HCT116 (cell line): Measurements from ENCODE around the gene CAMK1D. TPM values are rescaled to one million over a fixed set of nuclear protein-coding genes. Genes with fewer than 3 reads are reported as not detected.

Experiments
- ATAC-seq: fragments of 200-7000 bp; cut with Tn5 transposase; 2 replicates; pipeline ENCODE4 v1.9.1; 2020; ENCODE audit warnings: mild to moderate bottlenecking, moderate library complexity
- BruUV-seq: library from RNA; stranded (reverse); fragments of 400-500 nt; replicated peaks from 2 replicates; lab custom pipeline; 2021; lab: Mats Ljungman, UMichigan
- CTCF ChIA-PET: fragments of 300-600 bp; sonication (Branson Sonifier 250); formaldehyde crosslinking; loops from one replicate; lab custom pipeline; 2021; ENCODE audit warnings: antibody characterized with exemption; lab: Charles Lee
- POLR2A ChIA-PET: fragments of 300-600, 350-600 bp; sonication (Branson Sonifier 250); formaldehyde crosslinking; loops from one replicate; lab custom pipeline; 2021; ENCODE audit warnings: antibody characterized with exemption; lab: Charles Lee
- RAD21 ChIA-PET, 2 experiments: fragments of 300-600 bp; sonication (Branson Sonifier 250); formaldehyde crosslinking; loops; one replicate each; lab custom pipeline; 2023; ENCODE audit warnings: low total read pairs in 2 of 2; ENCODE audit not compliant: uncharacterized antibody in 2 of 2, unreplicated experiment in 2 of 2, low non-redundant PET in 1 of 2; lab: Charles Lee
- DNase-seq: peaks from one replicate; pipeline ENCODE4 v3.0.0-alpha.2; 2010; ENCODE audit warnings: low read depth, low spot score
- H2AFZ ChIP-seq: fragments of 200-600 bp; shearing (Covaris generic), sonication (generic); 2 replicates; pipeline ENCODE4 v1.6.1; 2017; ENCODE audit warnings: low read depth, mixed run types, mixed read lengths, antibody characterized with exemption, low read length; ENCODE audit not compliant: poor library complexity, severe bottlenecking
- H3K27ac ChIP-seq: 2 replicates; pipeline ENCODE4 v1.5.1; 2012; ENCODE audit warnings: low read depth, low read length
- H3K27me3 ChIP-seq: fragments of 200-600 bp; sonication (generic); 2 replicates; pipeline ENCODE4 v1.6.1; 2016; ENCODE audit warnings: mixed run types, low read length, mixed read lengths; ENCODE audit not compliant: insufficient read depth
- H3K36me3 ChIP-seq, 2 experiments: fragments of 200-500 bp in 1 of 2; fragments of 200-600 bp in 1 of 2; sonication (Bioruptor generic) in 1 of 2; sonication (generic) in 1 of 2; 2 replicates each; pipeline versions ENCODE4 v1.5.1 to v1.6.1; 2014 to 2016; ENCODE audit warnings: low read length in 2 of 2, inconsistent platforms in 1 of 2, mixed read lengths in 1 of 2, mixed run types in 1 of 2; ENCODE audit not compliant: insufficient read depth in 2 of 2, control insufficient read depth in 1 of 2
- H3K4me1 ChIP-seq, 2 experiments: fragments of 200-600 bp in 1 of 2; sonication (generic) in 1 of 2; 2 replicates each; pipeline versions ENCODE4 v1.5.1 to v1.6.1; 2012 to 2017; ENCODE audit warnings: low read length in 2 of 2, inconsistent platforms in 1 of 2, mild to moderate bottlenecking in 1 of 2, mixed read lengths in 1 of 2, mixed run types in 1 of 2, moderate library complexity in 1 of 2; ENCODE audit not compliant: insufficient read depth in 2 of 2, control insufficient read depth in 1 of 2
- H3K4me2 ChIP-seq: fragments of 200-600 bp; sonication (generic); 2 replicates; pipeline ENCODE4 v1.6.1; 2017; ENCODE audit warnings: mixed run types, low read length, mixed read lengths
- H3K4me3 ChIP-seq, 2 experiments: fragments of 200-600 bp in 1 of 2; sonication (generic) in 1 of 2; replicated peaks in 1 of 2; 2 replicates each; pipeline ENCODE4 v1.5.1; 2011 to 2016; ENCODE audit warnings: low read length in 2 of 2, control low read depth in 1 of 2, low read depth in 1 of 2, mild to moderate bottlenecking in 1 of 2, mixed read lengths in 1 of 2, mixed run types in 1 of 2
- H3K79me2 ChIP-seq: fragments of 200-600 bp; sonication (generic); 2 replicates; pipeline ENCODE4 v1.6.1; 2017; ENCODE audit warnings: mild to moderate bottlenecking, mixed run types, low read length, moderate library complexity, mixed read lengths; ENCODE audit not compliant: insufficient read depth
- H3K9ac ChIP-seq: fragments of 200-600 bp; sonication (generic); 2 replicates; pipeline ENCODE4 v1.6.1; 2016; ENCODE audit warnings: low read length, mixed read lengths
- H3K9me2 ChIP-seq: fragments of 200-600 bp; sonication (generic), shearing (Covaris generic); 2 replicates; pipeline ENCODE4 v1.6.1; 2017; ENCODE audit warnings: mixed run types, mild to moderate bottlenecking, moderate library complexity; ENCODE audit not compliant: insufficient read depth
- H3K9me3 ChIP-seq, 2 experiments: fragments of 200-500 bp in 1 of 2; fragments of 200-600 bp in 1 of 2; sonication (Bioruptor generic) in 1 of 2; sonication (generic) in 1 of 2; 2 replicates each; pipeline ENCODE4 v1.6.1; 2014 to 2017; ENCODE audit warnings: low read length in 2 of 2, mixed read lengths in 2 of 2, inconsistent platforms in 1 of 2, low read depth in 1 of 2, mild to moderate bottlenecking in 1 of 2, mixed run types in 1 of 2, moderate library complexity in 1 of 2; ENCODE audit not compliant: control insufficient read depth in 1 of 2, insufficient read depth in 1 of 2
- H4K20me1 ChIP-seq: fragments of 200-600 bp; sonication (generic), shearing (Covaris generic); 2 replicates; pipeline ENCODE4 v1.6.1; 2017; ENCODE audit warnings: mixed run types, mild to moderate bottlenecking, moderate library complexity; ENCODE audit not compliant: insufficient read depth
- CEBPB ChIP-seq: IDR thresholded peaks from 2 replicates; pipeline ENCODE4 v1.6.1; 2012; ENCODE audit warnings: low read depth
- ELF1 ChIP-seq: IDR thresholded peaks from 2 replicates; pipeline ENCODE4 v1.6.1; 2012; ENCODE audit warnings: low read depth, borderline replicate concordance
- EZH2phosphoT487 ChIP-seq: fragments of 200-600 bp; IDR thresholded peaks from 2 replicates; pipeline ENCODE4 v1.6.1; 2018; ENCODE audit warnings: antibody characterized with exemption, borderline replicate concordance
- FOSL1 ChIP-seq: IDR thresholded peaks from 2 replicates; pipeline ENCODE4 v1.6.1; 2012; ENCODE audit warnings: low read depth
- POLR2AphosphoS5 ChIP-seq: IDR thresholded peaks from 2 replicates; pipeline ENCODE4 v1.6.1; 2011; ENCODE audit warnings: mild to moderate bottlenecking, low read depth, low read length, moderate library complexity
- SRF ChIP-seq: IDR thresholded peaks from 2 replicates; pipeline ENCODE4 v1.6.1; 2012; ENCODE audit warnings: low read depth
- YY1 ChIP-seq: IDR thresholded peaks from 2 replicates; pipeline ENCODE4 v1.6.1; 2011; ENCODE audit warnings: low read length, low read depth, moderate library complexity, mild to moderate bottlenecking; ENCODE audit not compliant: insufficient replicate concordance; ENCODE audit errors: extremely low read depth
- ZNF274 ChIP-seq: fragments of 200-500 bp; sonication (Bioruptor generic); IDR thresholded peaks from 2 replicates; pipeline ENCODE4 v1.6.1; 2014; ENCODE audit warnings: mild to moderate bottlenecking, low read depth, low read length, inconsistent platforms
- intact Hi-C: fragments of 100-400 bp; cut with micrococcal nuclease; formaldehyde crosslinking; loops from 2 replicates; pipeline ENCODE4 v1.10.0; 2022
- total RNA-seq: library from RNA; stranded (reverse); gene quantifications from one replicate; pipeline ENCODE4 v1.2.1, GENCODE V29; 2021; ENCODE audit not compliant: unreplicated experiment

CAMK1D gene
- total RNA-seq, 1 experiment from 2014 or later = 9.6 TPM

DNA sequence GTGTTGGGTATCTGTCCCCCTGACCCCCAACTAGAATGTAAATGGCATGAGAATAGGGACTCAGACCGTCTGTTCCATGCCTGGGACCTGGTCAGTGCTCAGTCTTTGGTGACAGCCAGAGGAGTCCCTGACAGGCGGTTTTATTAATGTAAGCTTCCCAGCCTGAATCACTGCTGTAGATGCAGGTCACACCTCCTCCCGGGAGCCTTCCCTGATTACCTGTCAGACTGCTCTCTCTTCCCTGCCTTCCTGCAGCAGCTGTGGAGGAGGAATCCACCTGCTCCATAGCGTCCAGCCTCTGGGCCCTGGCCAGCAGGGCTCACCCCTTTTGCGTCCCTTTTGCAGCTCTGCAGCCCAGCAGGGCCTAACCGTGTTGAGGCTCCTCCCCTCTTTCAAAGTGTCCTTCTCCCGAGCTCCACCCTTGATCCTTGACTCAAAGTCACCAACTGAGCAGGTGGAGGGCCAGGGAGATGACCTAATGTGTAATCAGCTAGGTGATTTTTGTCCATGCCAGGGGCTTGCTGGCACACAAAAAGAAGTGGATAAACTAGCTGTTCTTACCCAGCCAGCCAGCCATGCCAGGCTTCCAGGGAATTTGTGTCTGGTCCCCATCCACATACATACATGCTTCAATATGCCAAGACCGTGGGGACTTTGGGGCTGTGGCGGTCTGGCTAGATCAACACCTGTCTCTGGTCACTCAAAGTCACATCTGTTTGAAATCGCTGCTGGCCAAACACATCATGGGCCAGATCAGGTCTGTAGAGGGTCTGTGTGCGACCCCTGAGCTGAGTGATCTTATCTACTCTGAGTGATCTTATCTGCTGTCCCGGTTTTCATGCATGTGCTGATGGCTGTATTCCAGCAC is 457.1 kb downstream of the CAMK1D start:
- RAD21 ChIA-PET = no interaction called here
- intact Hi-C loops = no loop called here
- CTCF ChIA-PET = interaction anchor here (0.5 kb wide), 1 partner anchor 297 kb away, joined by 3 read pairs; no protein-coding TSS in a partner anchor
- DNase-seq (no peak), ATAC-seq (no peak)
- Histone ChIP-seq H3K27me3 (no peaks in the 10 kb centered on the region), H3K4me2 (no peak overlapping the region), H3K9me2 (no peaks in the 10 kb centered on the region), H2AFZ (no peak overlapping the region), H3K9ac (no peak overlapping the region), H3K36me3 (no peaks in the 10 kb centered on the region), H3K27ac (no peak overlapping the region), H4K20me1 (no peaks in the 10 kb centered on the region), H3K9me3 (no peaks in the 10 kb centered on the region), H3K4me3 (no peak overlapping the region), H3K79me2 (no peaks in the 10 kb centered on the region), H3K4me1 (no peaks in the 10 kb centered on the region)
- BruUV-seq = no TSS peak
- no peak for TF ChIP-seq FOSL1
- TF ChIP-seq EZH2phosphoT487 = no peak
- no peak for TF ChIP-seq ELF1
- TF ChIP-seq CEBPB = no peak
- POLR2A ChIA-PET = no interaction called here

DNA sequence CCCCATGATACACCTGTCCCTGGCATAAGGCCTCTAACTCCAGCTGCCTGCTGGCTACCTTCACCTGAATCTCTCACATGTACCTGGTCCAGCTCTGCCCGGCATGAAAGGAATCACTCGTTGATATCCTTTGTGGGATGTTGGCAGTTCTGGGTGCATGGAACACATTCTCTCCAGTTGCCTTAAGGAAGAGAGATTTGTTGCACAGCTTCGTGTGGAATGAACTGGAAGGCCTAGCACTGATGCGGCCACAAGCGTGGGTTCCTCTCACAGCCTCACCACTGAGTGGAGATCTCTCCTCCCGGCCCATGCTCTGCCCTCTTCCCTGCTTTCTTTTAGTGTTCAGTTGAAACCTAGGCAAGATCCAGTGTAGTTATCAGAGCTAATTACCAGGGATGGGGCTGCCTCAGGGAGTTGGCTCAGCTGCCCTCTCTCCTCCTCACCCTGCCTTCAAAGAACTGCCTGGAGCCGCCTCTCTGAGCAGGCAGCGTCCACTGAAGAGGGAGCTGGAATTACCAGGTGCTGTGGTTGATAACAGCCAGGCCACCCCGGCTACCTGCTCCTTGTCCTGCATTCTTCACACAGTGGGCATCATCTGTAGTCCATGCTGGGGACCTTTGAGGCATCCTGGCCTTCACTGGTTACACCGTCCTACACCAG is 457.9 kb downstream of the CAMK1D start:
- Histone ChIP-seq H2AFZ (no peak overlapping the region), H3K9me3 (no peaks in the 10 kb centered on the region), H3K9me2 (no peaks in the 10 kb centered on the region), H3K4me3 (no peak overlapping the region), H3K79me2 (no peaks in the 10 kb centered on the region), H3K36me3 (no peaks in the 10 kb centered on the region), H3K4me2 (no peak overlapping the region), H4K20me1 (no peaks in the 10 kb centered on the region), H3K4me1 (no peaks in the 10 kb centered on the region)
- CTCF ChIA-PET = interaction anchor here (0.5 kb wide), 1 partner anchor 297 kb away, joined by 3 read pairs; no protein-coding TSS in a partner anchor
- no peak for ATAC-seq
- no TSS peak for BruUV-seq
- intact Hi-C loops = no loop called here
- RAD21 ChIA-PET = no interaction called here
- POLR2A ChIA-PET = no interaction called here
- TF ChIP-seq CEBPB (no peak), SRF (no peak), EZH2phosphoT487 (no peak), FOSL1 (no peak), YY1 (no peak), ZNF274 (no peak), POLR2AphosphoS5 (no peak)
- TF ChIP-seq, all 23 proteins: peak for 0
- Histone ChIP-seq H3K9ac (no peak overlapping the region), H3K27ac (no peak overlapping the region), H3K27me3 (no peaks in the 10 kb centered on the region)
- DNase-seq = no peak
